Measurements from ENCODE around the gene ATXN7L3B.

The ATXN7L3B gene

GRCh38 chr12:74551291-74551690 is 13.7 kb downstream of the ATXN7L3B start:
- TF ChIP-seq, protein P1, sequence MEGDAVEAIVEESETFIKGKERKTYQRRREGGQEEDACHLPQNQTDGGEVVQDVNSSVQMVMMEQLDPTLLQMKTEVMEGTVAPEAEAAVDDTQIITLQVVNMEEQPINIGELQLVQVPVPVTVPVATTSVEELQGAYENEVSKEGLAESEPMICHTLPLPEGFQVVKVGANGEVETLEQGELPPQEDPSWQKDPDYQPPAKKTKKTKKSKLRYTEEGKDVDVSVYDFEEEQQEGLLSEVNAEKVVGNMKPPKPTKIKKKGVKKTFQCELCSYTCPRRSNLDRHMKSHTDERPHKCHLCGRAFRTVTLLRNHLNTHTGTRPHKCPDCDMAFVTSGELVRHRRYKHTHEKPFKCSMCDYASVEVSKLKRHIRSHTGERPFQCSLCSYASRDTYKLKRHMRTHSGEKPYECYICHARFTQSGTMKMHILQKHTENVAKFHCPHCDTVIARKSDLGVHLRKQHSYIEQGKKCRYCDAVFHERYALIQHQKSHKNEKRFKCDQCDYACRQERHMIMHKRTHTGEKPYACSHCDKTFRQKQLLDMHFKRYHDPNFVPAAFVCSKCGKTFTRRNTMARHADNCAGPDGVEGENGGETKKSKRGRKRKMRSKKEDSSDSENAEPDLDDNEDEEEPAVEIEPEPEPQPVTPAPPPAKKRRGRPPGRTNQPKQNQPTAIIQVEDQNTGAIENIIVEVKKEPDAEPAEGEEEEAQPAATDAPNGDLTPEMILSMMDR (IDR thresholded peaks at IDR 0.05; ENCODE audit: control insufficient read depth, extremely low read depth, insufficient read depth): no peak

GRCh38 chr12:74552201-74552600 is 14.6 kb downstream of the ATXN7L3B start:
- TF ChIP-seq, protein P1 (IDR thresholded peaks at IDR 0.05; ENCODE audit: control insufficient read depth, extremely low read depth, insufficient read depth): no peak
- H3K4me3 ChIP-seq (ENCODE audit: low read depth, low read length): no peak overlapping the region
- no peak for DNase-seq (ENCODE audit: low read depth)

More at GRCh38 chr12:74551291-74551690, 13.7 kb downstream of the ATXN7L3B start:
- no peak overlapping the region for H3K4me3 ChIP-seq (ENCODE audit: low read depth, low read length)
- no peak for DNase-seq (ENCODE audit: low read depth)

- DNase-seq (ENCODE audit: low read depth): no peak
- H3K4me3 ChIP-seq (ENCODE audit: low read depth, low read length): no peak overlapping the region
- TF ChIP-seq, protein P1 (IDR thresholded peaks at IDR 0.05; ENCODE audit: control insufficient read depth, extremely low read depth, insufficient read depth): no peak
These were observed 22.1 kb downstream of the ATXN7L3B start for GRCh38 chr12:74559728-74560127.

DNA sequence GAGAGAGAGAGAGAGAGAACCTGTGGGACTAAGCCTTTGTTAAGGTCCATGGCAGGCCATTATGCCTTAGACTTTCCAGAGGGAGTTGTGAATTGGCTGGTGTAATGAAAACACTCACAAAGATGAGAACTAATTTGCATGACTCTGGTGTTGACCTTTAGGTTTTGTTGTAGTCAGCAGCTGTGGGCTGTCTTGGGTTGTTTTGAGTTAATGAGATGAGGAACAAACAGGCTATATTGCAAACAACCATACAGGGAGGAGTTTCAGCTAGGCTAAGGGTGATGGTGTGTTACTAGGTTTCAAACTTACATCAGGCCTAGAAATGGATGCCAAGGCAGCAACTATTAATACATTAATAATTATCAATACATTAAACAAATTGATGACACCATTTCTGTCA is 26.3 kb downstream of the ATXN7L3B start:
- no peak overlapping the region for H3K4me3 ChIP-seq (ENCODE audit: low read depth, low read length)
- TF ChIP-seq, protein P1 (IDR thresholded peaks at IDR 0.05; ENCODE audit: control insufficient read depth, extremely low read depth, insufficient read depth): no peak
- DNase-seq (ENCODE audit: low read depth): no peak

- TF ChIP-seq, protein P1 (IDR thresholded peaks at IDR 0.05; ENCODE audit: control insufficient read depth, extremely low read depth, insufficient read depth): no peak
- H3K4me3 ChIP-seq (ENCODE audit: low read depth, low read length): no peak overlapping the region
- no peak for DNase-seq (ENCODE audit: low read depth)
These were observed 40.9 kb downstream of the ATXN7L3B start for GRCh38 chr12:74578486-74578885.

DNA sequence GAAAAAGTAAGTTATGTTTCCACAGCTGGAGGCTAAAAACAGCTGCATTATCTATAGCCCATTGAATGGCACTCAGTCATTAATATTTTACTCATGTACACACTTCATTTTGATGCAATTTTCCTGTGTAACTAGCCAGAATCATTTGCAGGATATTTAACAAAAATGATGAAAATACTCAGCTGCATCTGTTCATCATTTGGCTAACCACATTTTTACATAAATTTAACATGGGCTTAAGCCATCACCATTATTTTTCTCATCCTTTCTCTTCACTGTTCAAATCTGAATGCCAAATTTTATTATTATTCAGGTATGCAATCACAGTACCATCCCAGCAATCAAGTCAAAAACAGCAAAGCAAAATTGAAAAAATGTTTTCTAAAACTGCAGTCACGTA is 41.8 kb downstream of the ATXN7L3B start:
- no peak overlapping the region for H3K4me3 ChIP-seq (ENCODE audit: low read depth, low read length)
- TF ChIP-seq, protein P1 (IDR thresholded peaks at IDR 0.05; ENCODE audit: control insufficient read depth, extremely low read depth, insufficient read depth): no peak
- no peak for DNase-seq (ENCODE audit: low read depth)

DNA sequence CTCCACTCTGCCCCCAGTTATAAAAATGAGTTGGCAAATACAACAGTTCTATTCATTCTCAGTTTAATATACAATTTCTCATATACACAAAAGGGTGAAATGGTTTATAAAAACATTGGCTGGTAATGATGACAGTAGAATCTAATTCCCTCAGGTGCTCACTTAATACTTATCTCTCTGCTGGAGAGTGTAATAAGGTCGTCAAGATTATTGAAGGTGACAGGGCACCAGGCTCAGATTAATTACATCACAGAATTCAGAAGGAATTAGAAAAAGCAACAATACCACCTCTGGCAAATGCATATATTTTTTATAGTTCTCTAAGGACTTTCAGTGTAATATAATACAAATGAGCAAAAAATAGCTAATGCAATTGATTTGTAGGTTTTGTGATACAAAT is 42.3 kb downstream of the ATXN7L3B start:
- DNase-seq (ENCODE audit: low read depth): no peak
- TF ChIP-seq, protein P1 (IDR thresholded peaks at IDR 0.05; ENCODE audit: control insufficient read depth, extremely low read depth, insufficient read depth): no peak

More for the DNA sequence above, 42.3 kb downstream of the ATXN7L3B start:
- no peak overlapping the region for H3K4me3 ChIP-seq (ENCODE audit: low read depth, low read length)
